K562 (cell line): ENCODE measurements around the gene CLEC2B. TPM values are rescaled to one million over a fixed set of nuclear protein-coding genes. Genes with fewer than 3 reads are reported as not detected.

Experiments used
- ATAC-seq: fragments of 200-7000 bp; cut with Tn5 transposase; 3 replicates; pipeline ENCODE4 v1.9.1; 2020; ENCODE audit warnings: moderate library complexity
- BruUV-seq: library from RNA; stranded (reverse); fragments of 400-500 nt; replicated peaks from 2 replicates; lab custom pipeline; 2021; lab: Mats Ljungman, UMichigan
- CTCF ChIA-PET: fragments of 300-600 bp; formaldehyde crosslinking; extraction: SDS; loops from one replicate; lab custom pipeline; 2021; ENCODE audit warnings: low intra/inter-chr PET ratio; lab: Yijun Ruan, JAX
- POLR2A ChIA-PET: fragments of 300-600, 350-650 bp; sonication (Branson Sonifier 250); formaldehyde crosslinking; extraction: SDS; loops from one replicate; lab custom pipeline; 2021; ENCODE audit warnings: antibody characterized with exemption, inconsistent platforms; lab: Yijun Ruan, JAX
- DNase-seq, 4 experiments: peaks; one replicate each; pipeline versions ENCODE4 v3.0.0 to v3.0.0-alpha.2; 2011 to 2018; ENCODE audit warnings: low spot score in 3 of 4, mixed read lengths in 3 of 4; ENCODE audit errors: extremely low read depth in 1 of 4
- FAIRE-seq: peaks from 2 replicates; lab custom pipeline; 2011; peaks lifted over from hg19 to GRCh38; lab: Jason Lieb, UNC
- H2AFZ ChIP-seq: 2 replicates; pipeline ENCODE4 v1.6.0; 2011; ENCODE audit warnings: low read depth, low read length, control low read depth, inconsistent platforms
- H3K27ac ChIP-seq: fragments of 200-600 bp; 3 replicates; pipeline ENCODE4 v1.8.0; 2011; ENCODE audit warnings: low read depth, mild to moderate bottlenecking, control low read depth, inconsistent platforms, low read length, moderate library complexity, mixed read lengths; ENCODE audit errors: extremely low read depth
- H3K27me3 ChIP-seq, 2 experiments: fragments of 300-600 bp in 1 of 2; 2 replicates in 1 of 2; 3 replicates in 1 of 2; pipeline versions ENCODE4 v1.6.0 to v1.8.0; 2011; ENCODE audit warnings: inconsistent platforms in 2 of 2, low read length in 2 of 2, mild to moderate bottlenecking in 1 of 2, mixed read lengths in 1 of 2, moderate library complexity in 1 of 2; ENCODE audit not compliant: control insufficient read depth in 2 of 2, insufficient read depth in 2 of 2
- H3K36me3 ChIP-seq: fragments of 300-600 bp; 3 replicates; pipeline ENCODE4 v1.8.0; 2011; ENCODE audit warnings: mild to moderate bottlenecking, low read length, inconsistent platforms; ENCODE audit not compliant: control insufficient read depth, insufficient read depth
- H3K4me1 ChIP-seq, 2 experiments: fragments of 200-600 bp in 1 of 2; replicated peaks in 1 of 2; 2 replicates in 1 of 2; 3 replicates in 1 of 2; pipeline versions ENCODE4 v1.5.1 to v1.8.0; 2011; ENCODE audit warnings: inconsistent platforms in 2 of 2, low read length in 2 of 2, mild to moderate bottlenecking in 1 of 2, mixed read lengths in 1 of 2, moderate library complexity in 1 of 2; ENCODE audit not compliant: control insufficient read depth in 2 of 2, insufficient read depth in 2 of 2
- H3K4me2 ChIP-seq: 2 replicates; pipeline ENCODE4 v1.6.1; 2011; ENCODE audit warnings: low read length, control low read depth, inconsistent platforms, mixed read lengths; ENCODE audit not compliant: insufficient read depth
- H3K4me3 ChIP-seq: fragments of 200-600 bp; sonication (generic), shearing (Covaris generic); 2 replicates; pipeline ENCODE4 v1.5.1; 2016; ENCODE audit warnings: control low read depth, inconsistent platforms
- H3K79me2 ChIP-seq: fragments of 200-600 bp; 3 replicates; pipeline ENCODE4 v1.8.0; 2011; ENCODE audit warnings: low read length, inconsistent platforms; ENCODE audit not compliant: control insufficient read depth, insufficient read depth
- H3K9ac ChIP-seq, 2 experiments: 2 replicates each; pipeline versions ENCODE4 v1.6.0 to v1.6.1; 2011; ENCODE audit warnings: low read depth in 2 of 2, low read length in 2 of 2, control low read depth in 1 of 2, inconsistent platforms in 1 of 2, mild to moderate bottlenecking in 1 of 2, mixed read lengths in 1 of 2; ENCODE audit not compliant: insufficient read depth in 1 of 2
- H3K9me1 ChIP-seq: one replicate; pipeline ENCODE4 v1.6.0; 2011; ENCODE audit warnings: inconsistent platforms, mild to moderate bottlenecking, low read length, moderate library complexity; ENCODE audit not compliant: control insufficient read depth, insufficient read depth
- H3K9me3 ChIP-seq: replicated peaks from 2 replicates; pipeline ENCODE4 v1.5.1; 2011; ENCODE audit warnings: low read depth, low read length, inconsistent platforms; ENCODE audit not compliant: control insufficient read depth, insufficient read depth
- H4K20me1 ChIP-seq: replicated peaks from 2 replicates; pipeline ENCODE4 v1.6.1; 2011; ENCODE audit warnings: low read length, inconsistent platforms, mixed read lengths; ENCODE audit not compliant: control insufficient read depth, insufficient read depth
- FOXM1 ChIP-seq, 2 experiments: fragments of 450-650 bp in 1 of 2; sonication (generic) in 1 of 2; formaldehyde crosslinking in 1 of 2; IDR thresholded peaks; 2 replicates each; pipeline versions ENCODE4 v1.6.1 to v1.9.0; 2017 to 2022; ENCODE audit warnings: low read depth in 2 of 2, mild to moderate bottlenecking in 2 of 2, missing genetic modification reagents in 1 of 2, moderate library complexity in 1 of 2
- FUS ChIP-seq: fragments of 200-400 bp; formaldehyde crosslinking; optimal IDR thresholded peaks from 2 replicates; pipeline ENCODE3; 2017; ENCODE audit warnings: low read depth, low read length
- GABPA ChIP-seq: fragments of 200-800 bp; sonication (Bioruptor generic); conservative IDR thresholded peaks from 2 replicates; pipeline ENCODE4 v1.6.1; 2016; ENCODE audit warnings: low read depth, missing genetic modification characterization, missing compliant biosample characterization
- HNRNPL ChIP-seq: fragments of 200-400 bp; formaldehyde crosslinking; IDR thresholded peaks from 2 replicates; pipeline ENCODE4 v1.6.1; 2017; ENCODE audit warnings: low read depth, mild to moderate bottlenecking, low read length
- MED1 ChIP-seq: sonication (generic); formaldehyde crosslinking; IDR thresholded peaks from 2 replicates; pipeline ENCODE4 v1.8.1; 2023; ENCODE audit warnings: missing genetic modification reagents, borderline replicate concordance
- NFE2 ChIP-seq: IDR thresholded peaks from 2 replicates; pipeline ENCODE4 v1.6.1; 2014; ENCODE audit warnings: antibody characterized with exemption, low read depth
- NR3C1 ChIP-seq: sonication (generic); formaldehyde crosslinking; IDR thresholded peaks from 2 replicates; pipeline ENCODE4 v1.8.1; 2022; ENCODE audit warnings: missing genetic modification reagents
- RFX5 ChIP-seq: IDR thresholded peaks from 2 replicates; pipeline ENCODE4 v1.6.1; 2011; ENCODE audit warnings: low read depth, mild to moderate bottlenecking, improper control_type of control experiment, low read length
- STAT5B ChIP-seq: fragments of 250-450 bp; sonication (Bioruptor Pico); IDR thresholded peaks from 2 replicates; pipeline ENCODE4 v1.8.0; 2021; ENCODE audit warnings: mild to moderate bottlenecking, inconsistent platforms
- WGBS: fragments of 100-300 bp; shearing (Covaris generic); methylation state at CpG from one replicate; pipeline ENCODE4 v1.1.6; 2016; ENCODE audit warnings: low coverage, mixed read lengths; ENCODE audit not compliant: insufficient coverage; ENCODE audit errors: missing lambda C conversion rate; 5-methylcytosine and 5-hydroxymethylcytosine counted together
- in situ Hi-C: fragments of 300-500 bp; cut with MboI; formaldehyde crosslinking; loops from 4 replicates; pipeline ENCODE4 v1.15.0; 2018; ENCODE audit warnings: inconsistent platforms, mixed read lengths
- intact Hi-C: fragments of 100-400 bp; cut with micrococcal nuclease; formaldehyde crosslinking; loops from 2 replicates; pipeline ENCODE4 v1.14.2; 2022
- polyA plus RNA-seq, 8 experiments: library from polyadenylated mRNA; depleted of rRNA in 4 of 8; stranded (reverse) in 5 of 8; unstranded in 3 of 8; fragments of >200 nt; fragmentation: Nextera tagmentation in 2 of 8; fragmentation: Illumina TruSeq in 1 of 8; extraction: Ambion mirVana in 2 of 8; extraction: Trizol in 1 of 8; gene quantifications; 2 replicates each; pipeline versions ENCODE4 v1.2.1 to v1.2.3, GENCODE V29; 2011 to 2014; ENCODE audit warnings: inconsistent platforms in 1 of 8, missing spikeins in 1 of 8
- total RNA-seq, 7 experiments: library from RNA; depleted of rRNA in 6 of 7; stranded (reverse); fragments of >200 nt in 6 of 7; fragmentation: Illumina TruSeq in 2 of 7; extraction: Trizol in 2 of 7; gene quantifications; 2 replicates each; pipeline versions ENCODE4 v1.2.1 to v1.2.3, GENCODE V29; 2011 to 2021; ENCODE audit warnings: low replicate concordance in 1 of 7
- TF ChIP-seq, protein P1 (sequence below), 3 experiments: fragments of 200-800 bp in 1 of 3; sonication (Bioruptor generic) in 1 of 3; sonication (generic) in 1 of 3; formaldehyde crosslinking in 1 of 3; IDR thresholded peaks; 2 replicates each; pipeline versions ENCODE4 v1.6.1 to v1.8.0; 2016 to 2022; ENCODE audit warnings: mild to moderate bottlenecking in 2 of 3, missing compliant biosample characterization in 2 of 3, missing genetic modification characterization in 2 of 3, missing genetic modification reagents in 1 of 3
- TF ChIP-seq, protein P2 (sequence below): fragments of 250-450 bp; sonication (Bioruptor Pico); IDR thresholded peaks from 2 replicates; pipeline ENCODE4 v1.5.0; 2021

The CLEC2B gene
- total and polyA plus RNA-seq, 9 of the 15 experiments (the other 6 are each of a cell fraction or from before 2014, with no cell fraction given), result 1.3 to 5.9 (median 2.9) TPM

DNA sequence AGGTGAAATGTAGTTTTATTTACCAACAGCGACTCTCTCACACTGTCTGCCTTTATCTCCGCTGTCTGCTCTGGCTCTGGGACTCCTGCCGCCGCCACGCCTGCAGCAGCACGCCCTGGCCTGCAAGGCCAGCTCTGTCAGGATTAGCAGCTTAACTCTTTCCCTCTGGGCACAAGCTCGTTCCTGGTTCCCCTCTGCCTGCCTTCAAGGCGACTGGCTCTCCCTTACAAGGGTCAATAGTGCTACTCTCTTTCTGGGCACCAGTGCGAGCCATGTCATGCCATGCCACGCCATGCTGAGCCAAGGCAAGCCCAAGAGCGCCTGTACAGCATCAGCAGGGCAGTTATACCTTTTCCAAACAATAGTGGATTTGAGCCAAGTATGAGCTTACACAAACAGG, 3.6 kb upstream of the CLEC2B start:
- H3K4me1 ChIP-seq, result no peaks in the 10 kb centered on the region
- H3K79me2 ChIP-seq, result no peaks in the 10 kb centered on the region
- TF ChIP-seq, protein P1, sequence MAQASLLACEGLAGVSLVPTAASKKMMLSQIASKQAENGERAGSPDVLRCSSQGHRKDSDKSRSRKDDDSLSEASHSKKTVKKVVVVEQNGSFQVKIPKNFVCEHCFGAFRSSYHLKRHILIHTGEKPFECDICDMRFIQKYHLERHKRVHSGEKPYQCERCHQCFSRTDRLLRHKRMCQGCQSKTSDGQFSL (CRISPR knock-in tag; IDR thresholded peaks at IDR 0.05), result no peak
- TF ChIP-seq, protein P1 (tag; IDR thresholded peaks at IDR 0.05), result no peak
- no peak for TF ChIP-seq GABPA (tag)
- TF ChIP-seq RFX5, result no peak
- no peak for TF ChIP-seq NFE2
- TF ChIP-seq MED1 (CRISPR knock-in tag), result no peak
- TF ChIP-seq HNRNPL, result no peak
- no peak for TF ChIP-seq FOXM1 (IDR thresholded peaks at IDR 0.05; ENCODE audit: low read depth)
- TF ChIP-seq FOXM1 (CRISPR knock-in tag; IDR thresholded peaks at IDR 0.05; ENCODE audit: low read depth), result no peak
- TF ChIP-seq NR3C1 (CRISPR knock-in tag), result no peak
- TF ChIP-seq FUS, result no peak
- TF ChIP-seq, protein P2, sequence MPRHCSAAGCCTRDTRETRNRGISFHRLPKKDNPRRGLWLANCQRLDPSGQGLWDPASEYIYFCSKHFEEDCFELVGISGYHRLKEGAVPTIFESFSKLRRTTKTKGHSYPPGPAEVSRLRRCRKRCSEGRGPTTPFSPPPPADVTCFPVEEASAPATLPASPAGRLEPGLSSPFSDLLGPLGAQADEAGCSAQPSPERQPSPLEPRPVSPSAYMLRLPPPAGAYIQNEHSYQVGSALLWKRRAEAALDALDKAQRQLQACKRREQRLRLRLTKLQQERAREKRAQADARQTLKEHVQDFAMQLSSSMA (CRISPR knock-in tag), result no peak
- no peak for TF ChIP-seq STAT5B (CRISPR knock-in tag)
- in situ Hi-C loops, result no loop called here
- no peaks in the 10 kb centered on the region for H3K9me1 ChIP-seq
- no peaks in the 10 kb centered on the region for H3K36me3 ChIP-seq
- POLR2A ChIA-PET, result no interaction called here
- DNase-seq (no peak), FAIRE-seq (no peak), ATAC-seq (no peak)
- no peak overlapping the region for H3K27ac ChIP-seq
- H3K4me2 ChIP-seq, result no peak overlapping the region
- WGBS, result 44% methylated on average over 11 of the region's 11 CpGs
- H4K20me1 ChIP-seq, result no peaks in the 10 kb centered on the region
- CTCF ChIA-PET, result no interaction called here
- H3K27me3 ChIP-seq, result no peaks in the 10 kb centered on the region
- intact Hi-C loops, result no loop called here
- no peak overlapping the region for H3K4me3 ChIP-seq
- no peak overlapping the region for H2AFZ ChIP-seq
- no peaks in the 10 kb centered on the region for H3K9me3 ChIP-seq
- BruUV-seq, result no TSS peak
- no peak overlapping the region for H3K9ac ChIP-seq
